H1 (cell line): Measurements from ENCODE around the gene DTD1. TPM values are rescaled to one million over a fixed set of nuclear protein-coding genes. Genes with fewer than 3 reads are reported as not detected.

ENCODE experiments used
- CTCF ChIA-PET: fragments of 300-600 bp; sonication (Branson Sonifier 250); formaldehyde crosslinking; loops from one replicate; lab custom pipeline; 2021; ENCODE audit not compliant: partially characterized antibody; lab: Charles Lee
- POLR2A ChIA-PET: fragments of 300-600 bp; sonication (Branson Sonifier 250); formaldehyde crosslinking; loops from one replicate; lab custom pipeline; 2021; ENCODE audit warnings: inconsistent platforms; ENCODE audit not compliant: partially characterized antibody; lab: Charles Lee
- DNase-seq, 2 experiments: peaks; one replicate each; pipeline versions ENCODE4 v3.0.0 to v3.0.0-alpha.2; 2010 to 2022; ENCODE audit warnings: low spot score in 2 of 2, low read depth in 1 of 2, mixed read lengths in 1 of 2
- FAIRE-seq: peaks from 2 replicates; lab custom pipeline; 2011; peaks lifted over from hg19 to GRCh38; lab: Jason Lieb, UNC
- H2AFZ ChIP-seq: 2 replicates; pipeline ENCODE4 v1.8.1; 2012; ENCODE audit warnings: low read length, inconsistent platforms
- H2AK5ac ChIP-seq: 2 replicates; pipeline ENCODE4 v1.6.1; 2013; ENCODE audit warnings: low read depth, low read length
- H2BK120ac ChIP-seq: replicated peaks from 2 replicates; pipeline ENCODE3; 2013; ENCODE audit warnings: low read depth, low read length, inconsistent platforms
- H2BK12ac ChIP-seq: 2 replicates; pipeline ENCODE4 v1.6.1; 2013; ENCODE audit warnings: low read depth, low read length
- H2BK15ac ChIP-seq: 2 replicates; pipeline ENCODE4 v1.6.1; 2013; ENCODE audit warnings: low read length
- H2BK20ac ChIP-seq: 2 replicates; pipeline ENCODE4 v1.6.1; 2013; ENCODE audit warnings: low read length
- H2BK5ac ChIP-seq: 2 replicates; pipeline ENCODE4 v1.6.1; 2013; ENCODE audit warnings: low read depth, low read length
- H3K14ac ChIP-seq: 2 replicates; pipeline ENCODE4 v1.6.1; 2013; ENCODE audit warnings: inconsistent platforms; ENCODE audit not compliant: insufficient read length
- H3K18ac ChIP-seq: 2 replicates; pipeline ENCODE4 v1.6.1; 2013; ENCODE audit warnings: low read length; ENCODE audit errors: extremely low read depth
- H3K23ac ChIP-seq: 2 replicates; pipeline ENCODE4 v1.6.1; 2013; ENCODE audit warnings: inconsistent platforms; ENCODE audit not compliant: insufficient read length
- H3K23me2 ChIP-seq: 2 replicates; pipeline ENCODE4 v1.6.1; 2013; ENCODE audit warnings: low read depth, low read length
- H3K27ac ChIP-seq: 2 replicates; pipeline ENCODE4 v1.6.1; 2011; ENCODE audit warnings: low read depth, low read length, inconsistent platforms
- H3K27me3 ChIP-seq, 4 experiments: replicated peaks in 1 of 4; 1 replicate in 1 of 4; 2 replicates in 3 of 4; pipeline versions ENCODE4 v1.6.1 to v1.8.1; 2011 to 2013; ENCODE audit warnings: low read length in 3 of 4, mild to moderate bottlenecking in 3 of 4, inconsistent platforms in 2 of 4, mixed read lengths in 2 of 4, moderate library complexity in 1 of 4; ENCODE audit not compliant: control insufficient read depth in 3 of 4, insufficient read depth in 3 of 4; ENCODE audit errors: extremely low read depth in 1 of 4
- H3K36me3 ChIP-seq, 4 experiments: 2 replicates each; pipeline versions ENCODE4 v1.6.1 to v1.8.1; 2011 to 2013; ENCODE audit warnings: mild to moderate bottlenecking in 4 of 4, low read length in 3 of 4, moderate library complexity in 2 of 4, control low read depth in 1 of 4, inconsistent platforms in 1 of 4; ENCODE audit not compliant: insufficient read depth in 4 of 4, control insufficient read depth in 2 of 4
- H3K4ac ChIP-seq: replicated peaks from 2 replicates; pipeline ENCODE3; 2013; ENCODE audit warnings: low read length, low read depth, mixed read lengths, inconsistent platforms; ENCODE audit not compliant: insufficient read length
- H3K4me1 ChIP-seq, 4 experiments: replicated peaks in 1 of 4; 1 replicate in 1 of 4; 2 replicates in 3 of 4; pipeline versions ENCODE4 v1.6.1 to v1.8.1; 2011 to 2013; ENCODE audit warnings: low read length in 3 of 4, inconsistent platforms in 2 of 4, mixed read lengths in 1 of 4; ENCODE audit not compliant: insufficient read depth in 4 of 4, control insufficient read depth in 3 of 4
- H3K4me2 ChIP-seq, 2 experiments: 2 replicates each; pipeline versions ENCODE4 v1.6.1 to v1.8.1; 2011 to 2013; ENCODE audit warnings: low read depth in 2 of 2, low read length in 2 of 2, control low read depth in 1 of 2, inconsistent platforms in 1 of 2, mild to moderate bottlenecking in 1 of 2; ENCODE audit not compliant: insufficient read depth in 1 of 2
- H3K4me3 ChIP-seq, 4 experiments: fragments of 200-600, 300-600 bp in 1 of 4; sonication (generic), shearing (Covaris generic), sonication (Bioruptor Twin) in 1 of 4; 2 replicates each; pipeline versions ENCODE4 v1.5.1 to v1.8.1; 2011 to 2016; ENCODE audit warnings: low read length in 4 of 4, low read depth in 3 of 4, control low read depth in 2 of 4, inconsistent platforms in 2 of 4, mild to moderate bottlenecking in 2 of 4, mixed read lengths in 1 of 4, moderate library complexity in 1 of 4; ENCODE audit not compliant: insufficient read depth in 2 of 4; ENCODE audit errors: extremely low read depth in 1 of 4
- H3K56ac ChIP-seq: replicated peaks from 2 replicates; pipeline ENCODE3; 2013; ENCODE audit warnings: low read depth, mild to moderate bottlenecking, mixed read lengths, low read length, inconsistent platforms; ENCODE audit not compliant: insufficient read length
- H3K79me1 ChIP-seq: 2 replicates; pipeline ENCODE4 v1.6.1; 2013; ENCODE audit warnings: low read depth, low read length, control low read depth
- H3K79me2 ChIP-seq, 2 experiments: 2 replicates each; pipeline versions ENCODE4 v1.6.1 to v1.8.1; 2012 to 2013; ENCODE audit warnings: low read length in 2 of 2, mild to moderate bottlenecking in 2 of 2, inconsistent platforms in 1 of 2; ENCODE audit not compliant: insufficient read depth in 2 of 2, control insufficient read depth in 1 of 2
- H3K9ac ChIP-seq, 4 experiments: replicated peaks in 1 of 4; 1 replicate in 1 of 4; 2 replicates in 3 of 4; pipeline versions ENCODE4 v1.6.1 to v1.8.1; 2011 to 2013; ENCODE audit warnings: low read depth in 3 of 4, low read length in 3 of 4, control low read depth in 2 of 4, mild to moderate bottlenecking in 2 of 4, moderate library complexity in 2 of 4, inconsistent platforms in 1 of 4; ENCODE audit errors: extremely low read depth in 1 of 4
- H3K9me3 ChIP-seq, 2 experiments: 2 replicates each; pipeline versions ENCODE4 v1.6.1 to v1.8.1; 2012 to 2013; ENCODE audit warnings: mild to moderate bottlenecking in 2 of 2, moderate library complexity in 2 of 2, control low read depth in 1 of 2, inconsistent platforms in 1 of 2, low read depth in 1 of 2, low read length in 1 of 2, mixed read lengths in 1 of 2; ENCODE audit not compliant: insufficient read depth in 2 of 2
- H4K20me1 ChIP-seq, 2 experiments: replicated peaks in 1 of 2; 2 replicates each; pipeline versions ENCODE3 to v1.8.1; 2011 to 2013; ENCODE audit warnings: inconsistent platforms in 2 of 2, low read length in 2 of 2, mild to moderate bottlenecking in 1 of 2; ENCODE audit not compliant: insufficient read depth in 2 of 2, control insufficient read depth in 1 of 2
- H4K5ac ChIP-seq: 2 replicates; pipeline ENCODE4 v1.6.1; 2013; ENCODE audit warnings: low read length, low read depth, mixed read lengths, inconsistent platforms; ENCODE audit not compliant: insufficient read length
- H4K8ac ChIP-seq: 2 replicates; pipeline ENCODE4 v1.8.0; 2013; ENCODE audit warnings: mild to moderate bottlenecking, moderate library complexity, low read length, inconsistent platforms; ENCODE audit not compliant: insufficient read depth; ENCODE audit errors: extremely low read depth
- H4K91ac ChIP-seq: replicated peaks from 2 replicates; pipeline ENCODE3; 2013; ENCODE audit warnings: low read length, mixed read lengths, inconsistent platforms; ENCODE audit not compliant: insufficient read length
- HDAC2 ChIP-seq, 2 experiments: fragments of 300-600 bp in 1 of 2; sonication (generic) in 1 of 2; IDR thresholded peaks; 2 replicates each; pipeline ENCODE4 v1.6.1; 2011 to 2012; ENCODE audit warnings: low read depth in 2 of 2, low read length in 2 of 2, mild to moderate bottlenecking in 2 of 2, moderate library complexity in 2 of 2, borderline replicate concordance in 1 of 2, inconsistent platforms in 1 of 2
- JUND ChIP-seq: IDR thresholded peaks from 2 replicates; pipeline ENCODE4 v1.6.1; 2011; ENCODE audit warnings: mild to moderate bottlenecking, improper control_type of control experiment, low read length
- WGBS, 2 experiments: shearing (Covaris generic) in 1 of 2; methylation state at CpG; one replicate each; pipeline versions ENCODE4 v1.1.6 to v1.1.7; 2013 to 2015; ENCODE audit warnings: low lambda C conversion rate in 2 of 2, mixed read lengths in 2 of 2, inconsistent platforms in 1 of 2, low coverage in 1 of 2, missing lambda C conversion rate in 1 of 2; ENCODE audit not compliant: insufficient replicate concordance in 2 of 2, insufficient coverage in 1 of 2, insufficient read length in 1 of 2; ENCODE audit errors: extremely low coverage in 1 of 2, missing lambda C conversion rate in 1 of 2; 5-methylcytosine and 5-hydroxymethylcytosine counted together
- polyA plus RNA-seq, 7 experiments: library from polyadenylated mRNA; depleted of rRNA in 3 of 7; stranded (reverse) in 5 of 7; unstranded in 2 of 7; fragments of >200 nt in 5 of 7; fragments of 200-250 nt in 2 of 7; gene quantifications; 1 replicate in 5 of 7; 2 replicates in 1 of 7; 4 replicates in 1 of 7; pipeline versions ENCODE4 v1.2.1 to v1.2.3, GENCODE V29; 2011 to 2013; ENCODE audit warnings: missing spikeins in 2 of 7, mixed read lengths in 2 of 7
- total RNA-seq: library from RNA; stranded (reverse); fragmentation: NEBNext Ultra II Directional; extraction: Animal tissue kit (Norgen Biotek cat#: 25700); gene quantifications from 2 replicates; pipeline ENCODE4 v1.2.1, GENCODE V29; 2021

The DTD1 gene
- total and polyA plus RNA-seq, 2 of the 8 experiments (the other 6 are each of a cell fraction or from before 2014, with no cell fraction given) = 49.7 to 66.6 TPM

DNA sequence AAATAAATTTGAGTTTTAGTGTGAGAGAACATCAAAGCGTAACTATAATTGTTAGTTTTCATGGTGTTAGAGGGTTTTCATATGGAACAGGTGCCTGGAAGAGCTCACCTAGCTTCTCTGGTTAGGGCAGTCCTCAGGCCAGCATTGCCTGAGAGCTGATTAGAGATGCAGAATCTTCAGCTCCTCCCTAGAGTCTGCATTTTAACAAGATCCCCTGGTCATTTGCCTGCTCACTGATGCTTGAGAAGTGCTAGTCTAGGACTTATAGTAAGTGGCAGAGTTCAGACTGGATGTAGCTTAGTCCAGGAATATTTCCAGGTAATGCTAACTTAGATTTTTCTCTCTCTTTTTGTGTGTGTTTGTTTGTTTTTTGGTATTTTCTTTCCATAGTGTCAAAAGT, 42.3 kb upstream of the DTD1 start:
- Histone ChIP-seq H3K9ac (no peak overlapping the region), H4K8ac (no peak overlapping the region), H3K4me2 (no peak overlapping the region), H2BK20ac (no peak overlapping the region), H3K36me3 (peaks cover 10 to 57% (median 29%) of the 10 kb centered on the region in 4 experiments), H3K23ac (no peak overlapping the region), H2BK12ac (no peak overlapping the region), H4K20me1 (peaks cover 5 to 6% of the 10 kb centered on the region in 2 experiments), H4K91ac (no peak overlapping the region), H3K56ac (no peak overlapping the region), H3K27me3 (no peaks in the 10 kb centered on the region), H3K9me3 (no peaks in the 10 kb centered on the region), H3K79me1 (no peaks in the 10 kb centered on the region), H2BK15ac (no peak overlapping the region), H3K4me1 (no peaks in the 10 kb centered on the region), H3K18ac (no peak overlapping the region), H2BK120ac (no peak overlapping the region), H2AFZ (no peak overlapping the region), H3K4ac (no peak overlapping the region), H3K4me3 (no peak overlapping the region), H4K5ac (no peak overlapping the region), H2BK5ac (no peak overlapping the region), H3K23me2 (no peaks in the 10 kb centered on the region), H3K79me2 (no peaks in the 10 kb centered on the region), H2AK5ac (no peak overlapping the region), H3K14ac (no peak overlapping the region), H3K27ac (no peak overlapping the region)
- POLR2A ChIA-PET = interaction anchor here (0.6 kb wide), 1 partner anchor 1482 kb away, joined by 4 read pairs; no protein-coding TSS in a partner anchor
- CTCF ChIA-PET = no interaction called here
- 90% methylated on average over 1 of the region's 1 CpG; no CpG with 5 or more reads in 1 of the 2 experiments for WGBS, 2 experiments
- DNase-seq (no peak), FAIRE-seq (no peak)
- TF ChIP-seq JUND = no peak
- no peak for TF ChIP-seq HDAC2 (IDR thresholded peaks at IDR 0.05; ENCODE audit: borderline replicate concordance in 1 of 2, low read depth in 2 of 2, low read length in 2 of 2)
